NB4 (cell line): ENCODE data around the gene MYO18A.

Experiments
- DNase-seq: peaks from one replicate; pipeline ENCODE4 v3.0.0; 2010; ENCODE audit warnings: low read depth
- H3K4me3 ChIP-seq: one replicate; pipeline ENCODE4 v1.5.1; 2011; ENCODE audit warnings: mild to moderate bottlenecking, low read depth, low read length, moderate library complexity
- CTCF ChIP-seq: IDR thresholded peaks from one replicate; pipeline ENCODE4 v1.5.1; 2012; ENCODE audit warnings: low read depth, low read length
- MAX ChIP-seq: IDR thresholded peaks from 2 replicates; pipeline ENCODE4 v1.6.1; 2011; ENCODE audit warnings: low read depth, low read length
- MYC ChIP-seq: IDR thresholded peaks from 2 replicates; pipeline ENCODE4 v1.6.1; 2011; ENCODE audit warnings: low read depth, low read length
- POLR2A ChIP-seq: IDR thresholded peaks from 2 replicates; pipeline ENCODE4 v1.6.1; 2011; ENCODE audit warnings: mild to moderate bottlenecking; ENCODE audit not compliant: insufficient read length; ENCODE audit errors: extremely low read depth

MYO18A gene

GRCh38 chr17:29049541-29050145 lies 130.6 kb downstream of the MYO18A start:
- TF ChIP-seq POLR2A (no peak), MYC (no peak), CTCF (no peak), MAX (no peak)
- DNase-seq: no peak
- no peak overlapping the region for H3K4me3 ChIP-seq

GRCh38 chr17:29048440-29049368 lies 131.5 kb downstream of the MYO18A start:
- DNase-seq: no peak
- no peak overlapping the region for H3K4me3 ChIP-seq
- no peak for TF ChIP-seq MAX
- no peak for TF ChIP-seq POLR2A
- TF ChIP-seq CTCF: no peak
- no peak for TF ChIP-seq MYC

- TF ChIP-seq POLR2A (no peak), CTCF (no peak), MYC (no peak), MAX (no peak)
- no peak overlapping the region for H3K4me3 ChIP-seq
- no peak for DNase-seq
Observed at GRCh38 chr17:29046473-29046839, 133.7 kb downstream of the MYO18A start.

- TF ChIP-seq MYC (no peak), CTCF (no peak), MAX (no peak), POLR2A (no peak)
- no peak overlapping the region for H3K4me3 ChIP-seq
- no peak for DNase-seq
Observed at GRCh38 chr17:29045734-29046472, 134.3 kb downstream of the MYO18A start.

- DNase-seq: no peak
- no peak overlapping the region for H3K4me3 ChIP-seq
- no peak for TF ChIP-seq CTCF
- no peak for TF ChIP-seq POLR2A
- TF ChIP-seq MYC: no peak
- no peak for TF ChIP-seq MAX
Observed at GRCh38 chr17:29045026-29045425, 135.2 kb downstream of the MYO18A start.
